G401.6 (cell line): ENCODE data around the gene OR2AT4.
"Not testable (repeated sequence)": the region's sequence is repeated elsewhere in the genome, so short reads cannot be mapped to it uniquely, and the experiment has no call there.

Experiments used
- FAIRE-seq: peaks from 2 replicates; lab custom pipeline; 2012; peaks lifted over from hg19 to GRCh38; lab: Jason Lieb, UNC

Gene OR2AT4

DNA sequence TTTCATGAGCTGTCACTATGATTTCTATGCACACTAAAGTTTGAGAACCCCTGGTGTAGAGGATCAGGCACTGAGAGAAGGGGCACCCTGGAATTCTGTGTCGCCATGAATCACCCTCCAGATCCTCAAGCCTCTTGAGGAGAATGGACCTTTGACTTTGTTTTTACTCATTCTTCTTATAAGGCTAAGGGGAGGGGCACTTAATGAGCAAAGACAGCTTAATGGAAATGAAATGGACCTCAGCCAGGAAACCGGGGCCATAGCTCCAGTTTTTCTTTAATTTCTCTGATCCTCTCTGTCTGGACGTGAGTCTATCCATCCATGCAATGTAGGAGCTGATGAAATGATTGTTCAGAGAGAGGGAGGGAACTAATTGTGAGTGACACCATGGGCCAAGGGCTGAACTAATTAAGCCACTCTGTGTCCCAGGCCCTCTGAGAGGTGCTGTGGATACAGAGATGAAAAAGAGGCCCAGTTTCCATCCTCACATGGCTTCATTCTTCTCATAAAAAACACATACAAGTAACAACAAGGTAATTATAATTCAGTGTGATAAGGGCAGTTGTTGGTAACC lies 32.8 kb downstream of the OR2AT4 start:
- no peak for FAIRE-seq

DNA sequence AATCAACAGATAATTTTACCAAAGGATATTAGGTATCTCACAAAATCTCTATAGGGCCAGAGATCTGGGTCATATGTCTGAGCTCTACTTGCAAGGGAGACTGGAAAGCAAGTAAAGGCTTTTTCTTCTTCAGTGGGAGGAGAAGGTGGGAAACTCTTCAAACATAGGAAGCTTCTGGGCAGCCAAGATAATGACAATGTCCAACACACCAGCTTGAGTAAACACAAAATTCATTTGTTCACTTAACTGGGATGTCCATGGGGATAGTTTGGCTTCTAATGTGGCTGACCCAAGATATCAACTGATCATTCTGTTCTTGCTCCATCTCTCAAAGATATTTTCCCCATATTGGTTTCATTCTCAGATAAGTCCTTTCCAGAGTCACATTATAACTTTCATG lies 37.4 kb downstream of the OR2AT4 start:
- no peak for FAIRE-seq

DNA sequence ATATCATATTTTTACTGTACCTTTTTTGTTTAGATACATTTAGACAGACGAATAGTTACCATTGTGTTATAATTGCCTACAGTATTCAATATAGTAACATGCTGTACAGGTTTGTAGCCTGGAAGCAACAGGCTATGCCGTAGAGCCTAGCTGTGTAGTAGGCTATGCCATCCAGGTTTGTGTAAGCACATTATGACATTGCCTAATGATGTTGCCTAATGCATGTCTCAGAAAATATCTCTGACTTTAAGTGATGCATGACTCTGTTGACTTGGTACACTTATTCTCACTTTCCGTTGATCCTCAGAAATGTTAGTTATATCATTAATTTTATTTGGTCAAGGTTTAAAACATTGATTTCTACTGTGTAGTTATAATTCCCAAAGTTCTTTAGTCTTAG lies 39.9 kb downstream of the OR2AT4 start:
- FAIRE-seq, result no peak

GRCh38 chr11:75055511-75055910 lies 41.2 kb downstream of the OR2AT4 start:
- FAIRE-seq, result no peak

DNA sequence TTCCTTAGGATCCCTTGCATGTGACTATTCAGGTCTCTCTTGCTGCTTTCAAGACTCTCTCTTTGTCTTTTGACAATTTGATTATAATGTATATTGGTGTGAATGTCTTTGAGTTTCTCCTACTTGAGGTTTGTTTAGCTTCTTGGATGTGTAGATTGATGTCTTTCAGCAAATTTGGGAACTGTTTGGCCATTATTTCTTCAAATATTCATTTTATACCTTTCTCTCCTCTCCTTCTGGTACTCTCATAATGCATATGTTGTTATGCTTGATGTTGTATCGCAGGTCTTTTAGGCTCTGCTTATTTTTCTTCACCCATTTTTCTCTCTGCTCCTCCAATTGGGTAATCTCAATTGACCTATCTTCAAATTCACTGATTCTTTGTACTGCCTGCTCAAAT lies 44.2 kb downstream of the OR2AT4 start:
- FAIRE-seq, result no peak

DNA sequence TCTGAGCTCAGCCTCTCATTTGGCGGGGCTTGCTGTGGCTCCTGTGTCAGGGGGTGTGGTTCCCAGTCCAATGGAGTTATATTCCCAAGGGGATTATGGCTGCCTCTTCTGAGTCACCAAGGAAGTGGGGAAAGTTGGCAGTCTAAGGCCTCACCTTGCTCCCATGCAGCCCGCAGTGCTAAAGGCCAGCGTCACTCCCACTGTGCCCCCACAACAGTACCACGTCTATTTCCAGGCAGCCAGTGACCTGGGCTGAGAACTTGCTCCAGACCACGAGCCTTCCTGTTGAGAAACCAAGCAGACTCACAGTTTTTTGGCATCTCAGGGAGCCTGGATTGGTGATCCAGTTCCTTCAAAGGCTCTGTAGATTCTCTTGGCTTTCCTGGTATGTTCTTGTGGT lies 45.6 kb downstream of the OR2AT4 start:
- no peak for FAIRE-seq

DNA sequence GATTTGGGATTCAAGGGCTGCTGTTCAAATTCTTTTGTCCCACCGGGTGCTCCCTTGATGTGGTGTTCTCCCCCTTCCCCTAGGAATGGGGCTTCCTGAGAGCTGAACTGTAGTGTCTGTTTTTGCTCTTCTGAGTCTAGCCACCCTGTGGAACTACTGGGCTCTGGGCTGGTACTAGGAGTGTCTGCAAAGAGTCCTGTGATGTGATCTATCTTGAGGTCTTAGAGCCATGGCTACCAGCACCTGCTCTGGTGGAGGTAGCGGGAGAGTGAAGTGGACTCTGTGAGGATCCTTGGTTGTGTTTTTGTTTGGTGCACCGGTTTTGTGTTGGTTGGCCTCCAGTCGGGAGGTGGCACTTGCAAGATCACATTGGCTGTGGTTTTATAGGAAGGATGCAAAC lies 46.2 kb downstream of the OR2AT4 start:
- no peak for FAIRE-seq

- FAIRE-seq, result not testable (repeated sequence)
Observed at GRCh38 chr11:75049501-75050266, 47.0 kb downstream of the OR2AT4 start.

DNA sequence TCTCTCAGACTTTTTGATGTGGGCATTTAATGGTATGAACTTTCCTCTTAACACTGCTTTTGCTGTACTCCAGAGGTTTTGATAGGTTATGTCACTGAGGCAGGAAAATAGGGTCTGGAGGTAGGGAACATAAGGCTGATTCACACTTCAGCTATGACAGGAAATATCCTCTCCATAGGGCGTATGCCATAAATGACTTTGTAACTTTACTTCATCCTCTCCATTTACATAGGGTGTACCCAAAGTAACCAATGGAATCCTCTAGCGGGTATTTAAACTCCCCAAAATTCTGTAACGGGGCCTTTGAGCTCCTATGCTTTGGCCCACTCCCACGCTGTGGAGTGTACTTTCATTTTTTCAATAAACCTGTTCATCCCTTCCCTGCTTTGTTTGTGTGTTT lies 49.5 kb downstream of the OR2AT4 start:
- no peak for FAIRE-seq

- FAIRE-seq, result not testable (repeated sequence)
Observed at GRCh38 chr11:75046668-75047067, 50.0 kb downstream of the OR2AT4 start.

GRCh38 chr11:75044381-75045170 lies 52.1 kb downstream of the OR2AT4 start:
- not testable (repeated sequence) for FAIRE-seq

- FAIRE-seq, result not testable (repeated sequence)
Observed at GRCh38 chr11:75041821-75042220, 54.9 kb downstream of the OR2AT4 start.

DNA sequence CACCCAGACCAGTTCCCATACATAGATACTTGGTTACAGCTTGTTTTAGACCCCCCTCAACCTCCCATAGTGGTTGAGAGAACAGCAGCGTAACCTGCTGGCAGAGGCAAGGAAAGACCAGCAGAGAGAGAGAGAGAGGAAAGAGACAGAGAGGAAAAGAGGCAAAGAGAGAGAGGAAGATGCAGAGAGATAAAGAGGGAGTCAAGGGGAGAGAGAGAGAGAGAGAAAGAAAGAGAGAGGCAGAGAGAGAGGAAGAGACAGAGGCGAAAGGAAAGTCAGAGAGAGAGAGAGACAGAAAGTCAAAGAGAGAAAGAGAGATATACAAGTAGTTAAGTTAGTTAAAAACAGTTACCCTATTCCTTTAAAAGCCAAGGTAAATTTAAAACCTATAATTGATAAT lies 55.4 kb downstream of the OR2AT4 start:
- no peak for FAIRE-seq

DNA sequence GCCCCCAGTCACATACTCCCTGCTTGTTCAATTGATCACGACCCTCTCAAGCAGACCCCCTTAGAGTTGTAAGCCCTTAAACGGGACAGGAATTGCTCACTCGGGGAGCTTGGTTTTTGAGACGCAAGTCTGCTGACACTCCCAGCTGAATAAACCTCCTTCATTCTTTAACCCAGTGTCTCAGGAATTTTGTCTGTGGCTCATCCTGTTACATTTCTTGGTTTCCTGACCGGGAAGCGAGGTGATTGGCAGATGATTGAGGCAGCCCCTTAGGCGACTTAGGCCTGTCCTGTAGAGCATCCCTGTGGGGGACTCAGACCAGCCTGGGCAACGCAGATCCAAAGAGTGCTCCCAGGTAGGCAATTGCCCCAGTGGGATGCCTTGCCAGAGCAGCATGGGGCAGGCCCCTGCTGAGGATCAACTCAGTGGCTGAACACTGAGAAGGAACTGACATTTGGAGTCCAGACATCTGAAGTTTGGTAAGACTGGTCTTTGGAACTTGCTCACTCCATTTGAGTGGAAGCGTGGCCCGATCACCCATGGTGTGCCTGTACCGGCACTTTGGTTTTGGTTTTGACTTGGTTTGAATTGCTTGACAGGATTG lies 56.4 kb downstream of the OR2AT4 start:
- no peak for FAIRE-seq

DNA sequence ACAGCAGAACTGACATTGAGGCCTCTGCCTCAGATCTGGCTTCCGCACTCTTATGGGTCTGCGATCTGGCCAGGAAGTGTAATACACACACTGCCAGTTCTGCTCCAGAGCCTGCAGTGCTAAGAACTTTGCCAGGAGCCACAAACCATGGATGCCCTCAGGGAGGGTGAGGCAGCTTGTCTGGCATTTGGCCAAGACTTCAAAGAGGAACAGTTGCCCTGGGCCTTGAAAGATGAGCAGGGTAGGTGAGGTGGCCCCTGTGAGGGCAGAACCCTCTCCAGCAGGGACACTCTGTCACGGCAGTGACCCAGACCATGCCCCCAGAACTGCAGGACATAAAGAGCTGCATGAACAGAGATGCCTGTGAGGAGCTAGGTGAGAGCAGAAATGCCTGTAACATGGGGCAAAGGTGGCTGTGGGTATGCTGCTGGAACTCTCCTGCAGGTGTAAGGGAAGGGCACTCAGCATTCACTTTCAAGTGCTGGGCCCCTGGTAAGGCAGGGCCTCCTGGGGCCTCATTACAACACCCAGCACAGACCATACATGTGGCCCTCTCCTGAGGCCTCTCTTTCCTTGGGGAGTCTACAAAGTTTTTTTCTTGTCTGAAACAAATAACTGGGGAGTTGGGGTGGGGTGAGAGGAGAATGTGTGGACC lies 60.6 kb downstream of the OR2AT4 start:
- no peak for FAIRE-seq

GRCh38 chr11:75035256-75035655 lies 61.4 kb downstream of the OR2AT4 start:
- no peak for FAIRE-seq

GRCh38 chr11:75033916-75034315 lies 62.8 kb downstream of the OR2AT4 start:
- no peak for FAIRE-seq

GRCh38 chr11:75032550-75032935 lies 64.1 kb downstream of the OR2AT4 start:
- FAIRE-seq, result no peak

GRCh38 chr11:75031771-75032549 lies 64.7 kb downstream of the OR2AT4 start:
- FAIRE-seq, result no peak
